ENCODE results near the gene SULT1A3.

DNA sequence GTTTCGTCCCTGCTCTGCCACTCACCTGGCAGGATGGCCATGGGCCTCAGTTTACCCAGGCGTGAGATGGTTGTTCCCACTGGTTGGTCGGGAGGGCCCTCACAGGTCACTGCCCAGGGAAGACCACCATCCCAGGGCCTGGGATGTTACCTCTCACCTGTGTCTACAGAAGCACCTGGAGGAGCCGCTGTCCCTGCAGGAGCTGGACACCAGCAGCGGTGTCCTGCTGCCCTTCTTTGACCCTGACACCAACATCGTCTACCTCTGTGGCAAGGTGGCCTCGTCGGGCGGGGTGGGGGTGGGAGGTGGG lies 11.5 kb upstream of the SULT1A3 start:
- TF ChIP-seq EGR1 (IDR thresholded peaks at IDR 0.05) (no peak), RAD21 (IDR thresholded peaks at IDR 0.05; ENCODE audit: low read depth) (no peak), EP300 (IDR thresholded peaks at IDR 0.05; ENCODE audit: borderline replicate concordance) (no peak), TAF1 (IDR thresholded peaks at IDR 0.05; ENCODE audit: low read depth) (no peak), CREB1 (IDR thresholded peaks at IDR 0.05; ENCODE audit: low read depth) (no peak), YY1 (IDR thresholded peaks at IDR 0.05; ENCODE audit: low read depth) (no peak), NFIC (IDR thresholded peaks at IDR 0.05) (no peak), TCF12 (IDR thresholded peaks at IDR 0.05; ENCODE audit: low read depth) (no peak), CEBPB (IDR thresholded peaks at IDR 0.05) (no peak), ZBTB7A (IDR thresholded peaks at IDR 0.05; ENCODE audit: low read depth) (no peak)
- TF ChIP-seq, protein P1, sequence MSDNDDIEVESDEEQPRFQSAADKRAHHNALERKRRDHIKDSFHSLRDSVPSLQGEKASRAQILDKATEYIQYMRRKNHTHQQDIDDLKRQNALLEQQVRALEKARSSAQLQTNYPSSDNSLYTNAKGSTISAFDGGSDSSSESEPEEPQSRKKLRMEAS (IDR thresholded peaks at IDR 0.05): no peak
- TF ChIP-seq, protein P2, sequence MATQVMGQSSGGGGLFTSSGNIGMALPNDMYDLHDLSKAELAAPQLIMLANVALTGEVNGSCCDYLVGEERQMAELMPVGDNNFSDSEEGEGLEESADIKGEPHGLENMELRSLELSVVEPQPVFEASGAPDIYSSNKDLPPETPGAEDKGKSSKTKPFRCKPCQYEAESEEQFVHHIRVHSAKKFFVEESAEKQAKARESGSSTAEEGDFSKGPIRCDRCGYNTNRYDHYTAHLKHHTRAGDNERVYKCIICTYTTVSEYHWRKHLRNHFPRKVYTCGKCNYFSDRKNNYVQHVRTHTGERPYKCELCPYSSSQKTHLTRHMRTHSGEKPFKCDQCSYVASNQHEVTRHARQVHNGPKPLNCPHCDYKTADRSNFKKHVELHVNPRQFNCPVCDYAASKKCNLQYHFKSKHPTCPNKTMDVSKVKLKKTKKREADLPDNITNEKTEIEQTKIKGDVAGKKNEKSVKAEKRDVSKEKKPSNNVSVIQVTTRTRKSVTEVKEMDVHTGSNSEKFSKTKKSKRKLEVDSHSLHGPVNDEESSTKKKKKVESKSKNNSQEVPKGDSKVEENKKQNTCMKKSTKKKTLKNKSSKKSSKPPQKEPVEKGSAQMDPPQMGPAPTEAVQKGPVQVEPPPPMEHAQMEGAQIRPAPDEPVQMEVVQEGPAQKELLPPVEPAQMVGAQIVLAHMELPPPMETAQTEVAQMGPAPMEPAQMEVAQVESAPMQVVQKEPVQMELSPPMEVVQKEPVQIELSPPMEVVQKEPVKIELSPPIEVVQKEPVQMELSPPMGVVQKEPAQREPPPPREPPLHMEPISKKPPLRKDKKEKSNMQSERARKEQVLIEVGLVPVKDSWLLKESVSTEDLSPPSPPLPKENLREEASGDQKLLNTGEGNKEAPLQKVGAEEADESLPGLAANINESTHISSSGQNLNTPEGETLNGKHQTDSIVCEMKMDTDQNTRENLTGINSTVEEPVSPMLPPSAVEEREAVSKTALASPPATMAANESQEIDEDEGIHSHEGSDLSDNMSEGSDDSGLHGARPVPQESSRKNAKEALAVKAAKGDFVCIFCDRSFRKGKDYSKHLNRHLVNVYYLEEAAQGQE (IDR thresholded peaks at IDR 0.05; ENCODE audit: low read depth): no peak
- TF ChIP-seq, protein P3, sequence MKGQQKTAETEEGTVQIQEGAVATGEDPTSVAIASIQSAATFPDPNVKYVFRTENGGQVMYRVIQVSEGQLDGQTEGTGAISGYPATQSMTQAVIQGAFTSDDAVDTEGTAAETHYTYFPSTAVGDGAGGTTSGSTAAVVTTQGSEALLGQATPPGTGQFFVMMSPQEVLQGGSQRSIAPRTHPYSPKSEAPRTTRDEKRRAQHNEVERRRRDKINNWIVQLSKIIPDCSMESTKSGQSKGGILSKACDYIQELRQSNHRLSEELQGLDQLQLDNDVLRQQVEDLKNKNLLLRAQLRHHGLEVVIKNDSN (IDR thresholded peaks at IDR 0.05): no peak
